OCI-LY3 (cell line): ENCODE results near the gene FOXF2.
"Not testable (repeated sequence)": the region's sequence is repeated elsewhere in the genome, so short reads cannot be mapped to it uniquely, and the experiment has no call there.

ENCODE experiments used
- H2AFZ ChIP-seq: fragments of 200-600, 300-600 bp; shearing (Covaris generic); 2 replicates; pipeline ENCODE4 v1.6.0; 2014; ENCODE audit warnings: antibody characterized with exemption, low read depth, low read length
- H3K27ac ChIP-seq: fragments of 200-600, 300-600 bp; sonication (generic); 2 replicates; pipeline ENCODE4 v1.5.1; 2014; ENCODE audit warnings: mild to moderate bottlenecking, low read length, moderate library complexity, mixed read lengths
- H3K27me3 ChIP-seq: fragments of 200-600, 300-600 bp; sonication (generic); 2 replicates; pipeline ENCODE4 v1.6.1; 2014; ENCODE audit warnings: low read depth, low read length, mixed read lengths
- H3K36me3 ChIP-seq: fragments of 200-600, 300-600 bp; sonication (generic); replicated peaks from 2 replicates; pipeline ENCODE3; 2014; ENCODE audit warnings: low read depth, low read length, mixed read lengths
- H3K4me1 ChIP-seq: fragments of 300-600, 200-600 bp; sonication (generic); 2 replicates; pipeline ENCODE4 v1.6.1; 2014; ENCODE audit warnings: low read length, mixed read lengths
- H3K4me2 ChIP-seq: fragments of 200-600, 300-600 bp; sonication (generic); 2 replicates; pipeline ENCODE4 v1.6.1; 2014; ENCODE audit warnings: low read length, mixed read lengths
- H3K4me3 ChIP-seq: fragments of 300-600, 200-600 bp; sonication (generic); 2 replicates; pipeline ENCODE4 v1.5.1; 2014; ENCODE audit warnings: antibody characterized with exemption, mild to moderate bottlenecking, low read length, moderate library complexity
- H3K79me2 ChIP-seq: fragments of 300-600, 200-600 bp; shearing (Covaris generic); 2 replicates; pipeline ENCODE4 v1.6.1; 2014; ENCODE audit warnings: mild to moderate bottlenecking, low read length, mixed read lengths
- H3K9ac ChIP-seq: fragments of 300-600, 200-600 bp; shearing (Covaris generic); 2 replicates; pipeline ENCODE4 v1.6.0; 2014; ENCODE audit warnings: mild to moderate bottlenecking, low read length, moderate library complexity
- H3K9me3 ChIP-seq: fragments of 200-600, 300-600 bp; shearing (Covaris generic); 2 replicates; pipeline ENCODE4 v1.6.1; 2014; ENCODE audit warnings: low read length, mixed read lengths; ENCODE audit not compliant: insufficient read depth
- H4K20me1 ChIP-seq: fragments of 200-600, 300-600 bp; sonication (generic); 2 replicates; pipeline ENCODE4 v1.6.1; 2016; ENCODE audit warnings: low read length, mixed read lengths; ENCODE audit not compliant: insufficient read depth
- EZH2phosphoT487 ChIP-seq: fragments of 200-600 bp; shearing (Covaris generic); IDR thresholded peaks from 2 replicates; pipeline ENCODE4 v1.6.1; 2018; ENCODE audit warnings: antibody characterized with exemption, mixed run types, low read depth
- TF ChIP-seq, protein P1 (sequence below): fragments of 200-600, 300-600 bp; sonication (generic); IDR thresholded peaks from 2 replicates; pipeline ENCODE4 v1.5.1; 2014; ENCODE audit warnings: antibody characterized with exemption, low read length, low read depth

Gene FOXF2

DNA sequence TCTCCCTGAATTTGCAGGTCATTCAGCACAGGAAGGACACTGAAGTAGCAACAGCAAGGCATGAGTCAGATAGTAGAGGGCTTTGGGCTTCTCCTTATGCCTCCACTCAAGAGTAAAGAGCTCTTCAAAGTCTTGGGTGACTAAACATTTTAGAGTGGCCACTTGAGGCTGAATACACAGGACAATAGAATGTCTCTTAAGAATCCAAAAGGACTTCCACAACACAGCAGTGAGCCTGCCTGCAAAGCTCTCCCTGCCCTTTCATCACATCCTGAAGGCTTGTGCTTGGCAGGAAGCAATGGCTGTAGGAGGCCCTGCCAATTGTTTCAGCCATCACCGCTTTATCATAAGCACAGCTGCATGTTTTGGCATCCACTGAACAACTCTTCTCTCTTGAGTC lies 40.7 kb upstream of the FOXF2 start:
- H3K4me1 ChIP-seq: no peaks in the 10 kb centered on the region
- no peak overlapping the region for H3K27ac ChIP-seq
- H3K4me2 ChIP-seq: no peak overlapping the region
- no peaks in the 10 kb centered on the region for H3K9me3 ChIP-seq
- no peak overlapping the region for H3K4me3 ChIP-seq
- TF ChIP-seq EZH2phosphoT487: no peak
- TF ChIP-seq, protein P1, sequence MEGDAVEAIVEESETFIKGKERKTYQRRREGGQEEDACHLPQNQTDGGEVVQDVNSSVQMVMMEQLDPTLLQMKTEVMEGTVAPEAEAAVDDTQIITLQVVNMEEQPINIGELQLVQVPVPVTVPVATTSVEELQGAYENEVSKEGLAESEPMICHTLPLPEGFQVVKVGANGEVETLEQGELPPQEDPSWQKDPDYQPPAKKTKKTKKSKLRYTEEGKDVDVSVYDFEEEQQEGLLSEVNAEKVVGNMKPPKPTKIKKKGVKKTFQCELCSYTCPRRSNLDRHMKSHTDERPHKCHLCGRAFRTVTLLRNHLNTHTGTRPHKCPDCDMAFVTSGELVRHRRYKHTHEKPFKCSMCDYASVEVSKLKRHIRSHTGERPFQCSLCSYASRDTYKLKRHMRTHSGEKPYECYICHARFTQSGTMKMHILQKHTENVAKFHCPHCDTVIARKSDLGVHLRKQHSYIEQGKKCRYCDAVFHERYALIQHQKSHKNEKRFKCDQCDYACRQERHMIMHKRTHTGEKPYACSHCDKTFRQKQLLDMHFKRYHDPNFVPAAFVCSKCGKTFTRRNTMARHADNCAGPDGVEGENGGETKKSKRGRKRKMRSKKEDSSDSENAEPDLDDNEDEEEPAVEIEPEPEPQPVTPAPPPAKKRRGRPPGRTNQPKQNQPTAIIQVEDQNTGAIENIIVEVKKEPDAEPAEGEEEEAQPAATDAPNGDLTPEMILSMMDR: no peak
- H3K36me3 ChIP-seq: no peaks in the 10 kb centered on the region
- H4K20me1 ChIP-seq: no peaks in the 10 kb centered on the region
- peaks cover 2% of the 10 kb centered on the region; the same call in 1 of the 2 replicates for H3K27me3 ChIP-seq
- H3K9ac ChIP-seq: no peak overlapping the region
- no peaks in the 10 kb centered on the region for H3K79me2 ChIP-seq
- H2AFZ ChIP-seq: no peak overlapping the region

DNA sequence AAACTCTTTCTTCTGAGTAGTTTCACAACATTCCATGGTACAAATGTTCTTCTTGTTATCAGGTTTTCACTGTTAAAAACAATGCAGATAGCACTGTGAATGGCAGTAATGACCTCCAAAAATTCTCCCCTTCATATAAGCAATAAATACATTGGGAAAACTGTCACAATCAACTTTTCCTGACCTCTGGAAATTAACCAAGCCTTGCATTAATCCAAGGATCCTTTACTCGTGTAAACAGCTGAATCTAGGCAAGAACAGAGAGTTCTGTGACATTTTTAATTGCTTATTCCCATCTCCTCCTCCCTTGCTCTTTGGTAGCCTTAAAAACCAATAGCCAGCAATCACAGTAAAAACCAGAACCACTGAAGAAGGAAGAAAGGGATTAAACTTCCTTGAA lies 39.7 kb upstream of the FOXF2 start:
- Histone ChIP-seq H2AFZ (no peak overlapping the region), H3K27ac (no peak overlapping the region), H3K27me3 (peaks cover 2% of the 10 kb centered on the region; the same call in 1 of the 2 replicates), H4K20me1 (no peaks in the 10 kb centered on the region), H3K36me3 (no peaks in the 10 kb centered on the region), H3K4me3 (no peak overlapping the region), H3K4me2 (no peak overlapping the region), H3K9me3 (no peaks in the 10 kb centered on the region), H3K9ac (no peak overlapping the region), H3K79me2 (no peaks in the 10 kb centered on the region), H3K4me1 (no peaks in the 10 kb centered on the region)
- TF ChIP-seq, protein P1: no peak
- no peak for TF ChIP-seq EZH2phosphoT487

DNA sequence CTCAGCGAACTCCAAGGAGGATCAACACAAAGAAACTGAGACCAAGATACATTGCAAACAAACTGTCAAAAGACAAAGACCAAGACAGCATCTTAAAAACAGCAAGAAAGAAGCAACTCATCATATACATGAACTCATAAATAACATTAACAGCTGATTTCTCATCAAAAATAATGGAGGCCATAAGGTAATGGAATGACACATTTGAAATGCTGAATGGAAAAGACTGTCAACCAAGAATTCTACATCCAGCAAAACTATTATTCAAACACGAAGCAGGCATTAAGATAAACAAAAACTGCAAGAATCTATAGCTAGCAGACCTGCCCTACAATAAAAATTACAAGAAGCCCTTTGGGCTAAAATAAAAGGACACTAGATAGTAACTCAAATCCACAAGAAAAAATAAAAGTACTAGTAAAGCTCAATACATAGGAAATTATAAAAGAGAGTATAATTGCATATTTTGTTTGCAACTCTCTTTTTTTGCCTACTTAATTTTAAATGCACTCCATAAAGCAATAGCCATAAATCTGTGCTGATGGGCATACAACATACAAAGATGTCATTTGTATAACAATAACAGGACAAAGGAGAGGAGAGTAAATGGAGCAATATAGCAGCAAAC lies 37.9 kb upstream of the FOXF2 start:
- no peak for TF ChIP-seq EZH2phosphoT487
- TF ChIP-seq, protein P1: no peak
- no peaks in the 10 kb centered on the region for H3K36me3 ChIP-seq
- no peaks in the 10 kb centered on the region for H3K9me3 ChIP-seq
- no peaks in the 10 kb centered on the region for H3K4me1 ChIP-seq
- H3K27ac ChIP-seq: no peak overlapping the region
- no peaks in the 10 kb centered on the region for H3K79me2 ChIP-seq
- no peaks in the 10 kb centered on the region for H4K20me1 ChIP-seq
- no peak overlapping the region for H3K4me3 ChIP-seq
- H2AFZ ChIP-seq: no peak overlapping the region
- H3K9ac ChIP-seq: no peak overlapping the region
- H3K27me3 ChIP-seq: peaks cover 2% of the 10 kb centered on the region; the same call in 1 of the 2 replicates
- H3K4me2 ChIP-seq: no peak overlapping the region

DNA sequence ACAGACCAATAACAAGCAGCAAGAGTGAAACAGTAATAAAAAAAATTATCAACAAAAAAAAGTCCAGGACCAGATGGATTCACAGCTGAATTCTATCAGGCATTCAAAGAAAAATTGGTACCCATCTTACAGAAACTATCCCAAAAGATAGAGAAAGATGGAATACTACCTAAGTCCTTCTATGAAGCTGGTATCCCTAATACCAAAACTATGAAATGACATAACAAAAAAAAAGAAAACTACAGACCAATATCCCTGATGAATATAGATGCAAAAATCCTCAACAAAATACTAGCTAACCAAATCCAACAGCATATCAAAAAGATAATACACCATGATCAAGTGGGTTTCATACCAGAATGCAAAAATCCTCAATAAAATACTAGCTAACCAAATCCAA lies 34.3 kb upstream of the FOXF2 start:
- H4K20me1 ChIP-seq, H3K9me3 ChIP-seq, H3K79me2 ChIP-seq, H3K27ac ChIP-seq, H3K4me1 ChIP-seq, H3K9ac ChIP-seq, H3K4me3 ChIP-seq, H2AFZ ChIP-seq, H3K27me3 ChIP-seq, H3K36me3 ChIP-seq, H3K4me2 ChIP-seq: not testable (repeated sequence)

DNA sequence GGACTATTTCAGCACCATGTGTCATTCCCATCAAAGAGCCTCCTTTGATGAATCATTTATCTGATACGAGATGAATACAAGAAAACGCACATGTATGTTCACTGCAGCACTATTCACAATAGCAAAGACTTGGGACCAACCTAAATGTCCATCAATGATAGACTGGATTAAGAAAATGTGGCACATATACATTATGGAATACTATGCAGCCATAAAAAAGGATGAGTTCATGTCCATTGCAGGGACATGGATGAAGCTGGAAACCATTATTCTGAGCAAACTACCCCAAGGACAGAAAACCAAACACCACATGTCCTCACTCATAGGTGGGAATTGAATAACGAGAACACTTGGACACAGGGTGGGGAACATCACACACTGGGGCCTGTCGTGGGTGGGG lies 27.7 kb upstream of the FOXF2 start:
- H3K4me3 ChIP-seq, H3K4me2 ChIP-seq, H4K20me1 ChIP-seq, H3K79me2 ChIP-seq, H3K36me3 ChIP-seq, H3K9ac ChIP-seq, H2AFZ ChIP-seq, H3K27ac ChIP-seq, H3K9me3 ChIP-seq, H3K4me1 ChIP-seq, H3K27me3 ChIP-seq: not testable (repeated sequence)
